ENCODE results near the gene SDK2.

The SDK2 gene

GRCh38 chr17:73609060-73609459 lies 35.2 kb downstream of the SDK2 start:
- DNase-seq = no peak

- DNase-seq = no peak
These were observed 38.8 kb downstream of the SDK2 start for GRCh38 chr17:73605444-73605843.

GRCh38 chr17:73604476-73604875 lies 39.8 kb downstream of the SDK2 start:
- DNase-seq = no peak

- DNase-seq = no peak
These were observed 40.3 kb downstream of the SDK2 start for GRCh38 chr17:73603971-73604370.

- no peak for DNase-seq
These were observed 44.0 kb downstream of the SDK2 start for GRCh38 chr17:73600103-73600871.

GRCh38 chr17:73599599-73599998 lies 44.6 kb downstream of the SDK2 start:
- no peak for DNase-seq

GRCh38 chr17:73598212-73598611 lies 46.0 kb downstream of the SDK2 start:
- DNase-seq = no peak

- no peak for DNase-seq
These were observed 48.3 kb downstream of the SDK2 start for GRCh38 chr17:73595931-73596330.

GRCh38 chr17:73595479-73595878 lies 48.8 kb downstream of the SDK2 start:
- no peak for DNase-seq

- no peak for DNase-seq
These were observed 49.2 kb downstream of the SDK2 start for GRCh38 chr17:73595068-73595467.

GRCh38 chr17:73594598-73594997 lies 49.6 kb downstream of the SDK2 start:
- DNase-seq = no peak

- no peak for DNase-seq
These were observed 50.2 kb downstream of the SDK2 start for GRCh38 chr17:73594025-73594424.

- no peak for DNase-seq
These were observed 50.8 kb downstream of the SDK2 start for GRCh38 chr17:73593249-73593965.

- DNase-seq = no peak
These were observed 51.7 kb downstream of the SDK2 start for GRCh38 chr17:73592501-73592961.

- DNase-seq = no peak
These were observed 52.2 kb downstream of the SDK2 start for GRCh38 chr17:73592079-73592415.

GRCh38 chr17:73591296-73592078 lies 52.8 kb downstream of the SDK2 start:
- DNase-seq = no peak

GRCh38 chr17:73589363-73589980 lies 54.8 kb downstream of the SDK2 start:
- DNase-seq = no peak

- DNase-seq = peak; percentile 17
These were observed 55.4 kb downstream of the SDK2 start for GRCh38 chr17:73588891-73589290.

GRCh38 chr17:73588301-73588846 lies 55.9 kb downstream of the SDK2 start:
- DNase-seq = no peak

GRCh38 chr17:73586921-73587602 lies 57.2 kb downstream of the SDK2 start:
- no peak for DNase-seq

- DNase-seq = peak; percentile 31
These were observed 57.9 kb downstream of the SDK2 start for GRCh38 chr17:73586275-73586832.

GRCh38 chr17:73585583-73585982 lies 58.7 kb downstream of the SDK2 start:
- DNase-seq = no peak
